Measurements from ENCODE around the gene METTL6. TPM values are rescaled to one million over a fixed set of nuclear protein-coding genes. Genes with fewer than 3 reads are reported as not detected.
A peak's percentile ranks its signal among the peaks of the same experiment; 100 is the strongest.

The METTL6 gene
- total RNA-seq, 6 donors from 2014 or later = 10.5 to 20.7 (median 13.9) TPM

GRCh38 chr3:15377961-15378791, 49.2 kb downstream of the METTL6 start:
- TF ChIP-seq POLR2AphosphoS5 (IDR thresholded peaks at IDR 0.05) (peak; percentile 73 to 84), EP300 (IDR thresholded peaks at IDR 0.05) (peak in 1 of 4 donors; percentile 71), POLR2A (IDR thresholded peaks at IDR 0.05) (no peak), CTCF (IDR thresholded peaks at IDR 0.05) (peak; percentile 70 to 94 (median 88))
- WGBS, 2 donors = 22 to 27% methylated on average over 16 of the region's 16 CpGs
- Histone ChIP-seq H3K4me1 (peaks cover 4 to 6% (median 5%) of the 10 kb centered on the region in 4 donors), H3K27me3 (no peaks in the 10 kb centered on the region), H3K36me3 (no peaks in the 10 kb centered on the region), H3K9me3 (no peaks in the 10 kb centered on the region), H3K27ac (peak overlapping the region; percentile 57 to 74 (median 68)), H3K4me3 (peak overlapping the region in 1 of 4 donors; percentile 15)
- peak; percentile 96 to 98 for ATAC-seq (ENCODE audit: low FRiP score in 2 of 2)
- peak in 1 of 2 donors; percentile 95 for DNase-seq

GRCh38 chr3:15375461-15376000, 51.8 kb downstream of the METTL6 start:
- peak in 1 of 2 donors; percentile 84 for DNase-seq
- Histone ChIP-seq H3K4me3 (no peak overlapping the region), H3K27ac (no peak overlapping the region), H3K4me1 (peaks cover 4 to 6% (median 5%) of the 10 kb centered on the region in 4 donors), H3K27me3 (no peaks in the 10 kb centered on the region), H3K9me3 (no peaks in the 10 kb centered on the region), H3K36me3 (no peaks in the 10 kb centered on the region)
- WGBS, 2 donors = 97% methylated on average over 22 of the region's 22 CpGs
- TF ChIP-seq EP300 (IDR thresholded peaks at IDR 0.05) (no peak), CTCF (IDR thresholded peaks at IDR 0.05) (no peak), POLR2A (IDR thresholded peaks at IDR 0.05) (no peak), POLR2AphosphoS5 (IDR thresholded peaks at IDR 0.05) (no peak)
- ATAC-seq (ENCODE audit: low FRiP score in 2 of 2) = no peak

GRCh38 chr3:15372918-15373317, 54.4 kb downstream of the METTL6 start:
- ATAC-seq (ENCODE audit: low FRiP score in 2 of 2) (no peak), DNase-seq (no peak)
- H3K27me3 ChIP-seq = no peaks in the 10 kb centered on the region
- peaks cover 4 to 17% (median 12%) of the 10 kb centered on the region in 4 donors for H3K4me1 ChIP-seq
- H3K36me3 ChIP-seq = no peaks in the 10 kb centered on the region
- no peak for TF ChIP-seq POLR2AphosphoS5 (IDR thresholded peaks at IDR 0.05)
- no peak for TF ChIP-seq CTCF (IDR thresholded peaks at IDR 0.05)
- TF ChIP-seq POLR2A (IDR thresholded peaks at IDR 0.05) = no peak
- TF ChIP-seq EP300 (IDR thresholded peaks at IDR 0.05) = no peak
- 89 to 93% methylated on average over 4 of the region's 4 CpGs for WGBS, 2 donors
- no peak overlapping the region for H3K4me3 ChIP-seq
- no peak overlapping the region for H3K27ac ChIP-seq
- no peaks in the 10 kb centered on the region for H3K9me3 ChIP-seq

GRCh38 chr3:15368561-15369135, 58.7 kb downstream of the METTL6 start:
- peak in 2 of 4 donors; percentile 90 to 91 for TF ChIP-seq EP300 (IDR thresholded peaks at IDR 0.05)
- TF ChIP-seq POLR2AphosphoS5 (IDR thresholded peaks at IDR 0.05) = peak; percentile 58 to 80
- no peak for TF ChIP-seq POLR2A (IDR thresholded peaks at IDR 0.05)
- no peak for TF ChIP-seq CTCF (IDR thresholded peaks at IDR 0.05)
- WGBS, 2 donors = 66 to 68% methylated on average over 6 of the region's 6 CpGs
- ATAC-seq (ENCODE audit: low FRiP score in 2 of 2) (no peak), DNase-seq (no peak)
- Histone ChIP-seq H3K36me3 (no peaks in the 10 kb centered on the region), H3K9me3 (no peaks in the 10 kb centered on the region), H3K4me1 (peaks cover 0 to 34% (median 13%) of the 10 kb centered on the region in 4 donors), H3K27ac (peak overlapping the region in 3 of 4 donors; percentile 60 to 83 (median 73)), H3K27me3 (no peaks in the 10 kb centered on the region), H3K4me3 (no peak overlapping the region)
